GM19025 (cell line): Measurements from ENCODE around the gene MRPL3.
"Not testable (repeated sequence)": the region's sequence is repeated elsewhere in the genome, so short reads cannot be mapped to it uniquely, and the experiment has no call there.

Source experiments
- ATAC-seq: cut with Tn5 transposase; IDR thresholded peaks from one replicate; pipeline ENCODE4 v1.9.1; 2021; ENCODE audit warnings: mild to moderate bottlenecking, low read depth, moderate library complexity; ENCODE audit not compliant: unreplicated experiment

The MRPL3 gene

DNA sequence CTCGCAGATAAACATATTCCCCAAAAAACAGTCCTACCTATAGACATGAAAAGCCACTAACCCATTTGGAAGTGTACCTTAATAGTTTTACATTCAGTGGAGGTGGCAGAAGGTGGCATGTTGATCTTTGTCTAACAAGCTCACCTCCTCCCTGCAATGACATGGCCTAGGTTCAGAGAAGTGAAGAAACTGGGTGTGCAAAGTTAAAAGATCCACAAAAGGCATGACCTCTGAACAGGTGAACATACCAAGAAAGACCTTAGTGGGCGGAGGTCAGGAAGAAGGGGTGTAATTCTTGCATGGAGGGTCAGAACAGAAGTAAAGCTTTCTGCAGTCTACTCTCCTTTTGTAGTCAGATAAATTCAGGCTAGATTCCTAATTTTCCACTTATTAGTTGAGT is 822 bp downstream of the MRPL3 start:
- no peak for ATAC-seq

DNA sequence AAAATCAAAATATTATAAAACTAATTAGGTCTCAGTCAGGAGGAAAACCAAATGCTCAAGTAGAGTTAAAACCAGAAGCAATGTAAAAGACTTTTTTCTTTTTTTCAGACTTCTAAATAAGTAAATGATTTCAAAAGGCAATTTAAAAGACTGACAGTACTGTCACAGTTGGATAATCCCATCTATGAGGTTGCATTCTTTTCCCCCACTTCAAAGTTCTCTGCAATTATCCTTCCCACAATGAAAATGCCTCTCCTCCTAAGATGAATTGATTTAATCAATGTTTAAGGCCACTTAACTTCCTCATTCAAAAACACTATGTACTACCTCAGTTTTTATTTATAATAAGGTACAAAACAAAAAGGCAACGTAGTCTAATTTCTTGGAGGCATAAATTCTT is 8.1 kb downstream of the MRPL3 start:
- no peak for ATAC-seq

DNA sequence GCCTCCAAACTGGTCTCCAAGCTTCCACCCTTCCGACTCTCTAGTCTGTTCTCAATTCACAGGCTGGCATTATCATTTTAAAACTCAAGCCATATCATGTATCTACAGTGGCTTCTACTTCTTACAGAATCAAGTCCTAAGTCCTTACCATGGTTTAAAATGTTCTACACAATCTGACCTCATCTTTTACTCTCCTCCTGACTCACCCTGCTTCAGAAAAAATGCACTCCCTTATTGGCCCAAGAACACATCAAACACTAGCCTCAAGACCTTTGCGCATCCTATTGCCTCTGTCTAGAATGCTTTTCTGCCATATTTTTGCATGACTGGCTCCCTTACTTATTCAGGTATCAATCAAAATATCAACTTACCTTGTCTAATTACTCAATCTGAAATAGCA is 11.0 kb downstream of the MRPL3 start:
- no peak for ATAC-seq

- no peak for ATAC-seq
These were observed 11.7 kb downstream of the MRPL3 start for GRCh38 chr3:131491084-131491483.

DNA sequence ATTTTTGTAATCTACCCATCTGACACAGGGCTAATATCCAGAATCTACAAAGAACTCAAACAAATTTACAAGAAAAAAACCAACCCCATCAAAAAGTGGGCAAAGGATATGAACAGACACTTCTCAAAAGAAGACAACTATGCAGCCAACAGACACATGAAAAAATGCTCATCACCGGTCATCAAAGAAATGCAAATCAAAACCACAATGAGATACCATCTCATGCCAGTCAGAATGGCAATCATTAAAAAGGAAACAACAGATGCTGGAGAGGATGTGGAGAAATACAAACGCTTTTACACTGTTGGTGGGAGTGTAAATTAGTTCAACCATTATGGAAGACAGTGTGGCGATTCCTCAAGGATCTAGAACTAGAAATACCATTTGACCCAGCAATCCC is 16.2 kb downstream of the MRPL3 start:
- not testable (repeated sequence) for ATAC-seq

- ATAC-seq = no peak
These were observed 17.7 kb downstream of the MRPL3 start for GRCh38 chr3:131485119-131485518.

- no peak for ATAC-seq
These were observed 18.2 kb downstream of the MRPL3 start for GRCh38 chr3:131484496-131485111.

- no peak for ATAC-seq
These were observed 22.7 kb downstream of the MRPL3 start for GRCh38 chr3:131480116-131480515.

GRCh38 chr3:131477813-131478212 is 25.0 kb downstream of the MRPL3 start:
- no peak for ATAC-seq

DNA sequence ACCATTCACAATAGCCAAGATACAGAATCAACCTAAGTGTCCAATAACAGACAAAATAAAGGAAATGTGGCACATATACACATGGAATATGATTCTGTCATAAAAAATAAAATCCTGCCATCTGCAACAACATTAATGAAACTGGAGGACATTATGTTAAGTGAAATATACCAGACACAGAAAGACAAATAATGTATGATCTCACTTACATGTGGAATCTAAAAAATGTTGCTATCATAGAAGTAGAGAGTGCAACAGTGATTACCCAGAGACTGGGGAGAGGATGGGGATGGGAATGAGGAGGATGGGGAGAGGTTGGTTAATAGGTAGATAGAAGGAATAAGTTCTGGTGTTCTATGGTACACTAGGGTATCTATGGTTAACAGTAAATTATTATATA is 28.7 kb downstream of the MRPL3 start:
- ATAC-seq = no peak

- no peak for ATAC-seq
These were observed 32.4 kb downstream of the MRPL3 start for GRCh38 chr3:131470377-131470776.

- ATAC-seq = no peak
These were observed 44.1 kb downstream of the MRPL3 start for GRCh38 chr3:131458653-131459052.

DNA sequence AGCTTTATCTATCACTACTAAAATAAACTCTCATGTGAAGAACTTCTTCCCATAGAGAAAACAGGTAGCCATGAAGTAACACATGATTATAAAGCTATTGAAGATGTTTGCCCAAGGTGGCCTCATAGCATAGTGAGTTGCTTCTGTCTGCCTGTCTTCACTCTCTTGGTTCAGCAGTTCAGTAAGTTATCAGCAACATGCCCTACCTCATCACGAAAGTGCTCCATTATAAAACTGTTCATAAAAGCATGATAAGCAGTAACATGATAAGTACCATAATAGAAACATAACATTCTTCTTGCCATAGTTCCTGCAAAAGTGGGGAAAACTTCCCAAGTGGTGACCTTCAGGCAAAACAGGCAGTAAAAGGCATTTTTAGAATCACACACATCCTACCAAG is 45.6 kb downstream of the MRPL3 start:
- no peak for ATAC-seq

- ATAC-seq = no peak
These were observed 48.3 kb downstream of the MRPL3 start for GRCh38 chr3:131454501-131454900.

DNA sequence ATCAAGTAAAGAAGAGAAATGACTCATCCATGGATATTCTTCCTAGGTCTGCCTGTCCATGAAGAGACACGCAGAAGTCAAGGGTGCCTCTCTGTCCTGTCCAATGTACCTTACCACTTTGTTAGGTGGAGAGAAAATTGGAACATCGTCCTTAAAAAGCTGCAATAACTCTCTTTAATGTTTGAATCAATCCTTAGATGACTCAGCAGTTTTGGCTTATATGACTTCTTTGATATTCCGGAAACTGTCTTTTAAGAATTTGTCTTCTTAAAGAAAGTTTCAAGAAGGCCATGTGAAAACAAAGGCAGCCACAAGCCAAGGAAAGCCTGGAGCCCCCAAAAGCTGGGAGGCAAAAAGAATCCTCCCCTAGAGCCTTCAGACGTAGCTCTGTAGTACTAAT is 49.2 kb downstream of the MRPL3 start:
- no peak for ATAC-seq

- ATAC-seq = no peak
These were observed 55.4 kb downstream of the MRPL3 start for GRCh38 chr3:131447349-131447748.

GRCh38 chr3:131444180-131444579 is 58.6 kb downstream of the MRPL3 start:
- no peak for ATAC-seq

DNA sequence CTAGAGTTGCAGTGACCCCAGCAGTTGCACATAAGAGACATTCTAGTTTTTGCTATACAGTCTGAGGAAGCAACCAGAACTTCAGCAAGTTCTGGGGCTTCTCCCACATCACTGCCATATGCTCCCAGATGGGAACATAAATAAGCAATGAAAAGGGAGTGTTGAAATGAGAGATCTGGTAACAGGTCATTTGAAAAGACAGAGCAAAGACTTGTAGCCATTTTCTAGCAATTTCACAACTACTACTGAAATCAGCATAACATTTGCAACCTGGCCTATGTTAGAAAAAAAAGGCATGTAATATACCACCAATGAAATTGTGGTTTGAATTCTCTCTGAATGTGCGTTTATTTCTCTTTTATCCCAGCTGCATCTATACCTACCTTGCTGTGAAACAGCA is 63.7 kb downstream of the MRPL3 start:
- ATAC-seq = no peak

DNA sequence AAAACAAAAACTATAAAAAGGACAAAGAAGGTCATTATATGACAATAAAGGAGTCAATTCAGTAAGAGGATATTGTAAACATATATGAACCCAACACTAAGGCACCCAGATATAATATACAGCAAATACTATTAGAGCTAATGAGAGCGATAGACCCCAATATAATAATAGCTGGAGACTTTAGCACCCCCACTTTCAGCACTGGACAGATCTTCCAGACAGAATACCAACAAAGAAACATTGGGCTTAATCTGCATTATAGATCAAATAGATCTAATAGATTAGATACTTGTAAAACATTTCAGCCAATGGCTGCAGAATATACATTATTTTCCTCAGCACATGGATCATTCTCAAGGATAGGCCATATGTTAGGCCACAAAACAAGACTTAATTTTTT is 67.8 kb downstream of the MRPL3 start:
- no peak for ATAC-seq

- no peak for ATAC-seq
These were observed 70.3 kb downstream of the MRPL3 start for GRCh38 chr3:131432441-131432840.

GRCh38 chr3:131431754-131432153 is 71.0 kb downstream of the MRPL3 start:
- ATAC-seq = no peak

GRCh38 chr3:131427226-131427625 is 75.5 kb downstream of the MRPL3 start:
- no peak for ATAC-seq

DNA sequence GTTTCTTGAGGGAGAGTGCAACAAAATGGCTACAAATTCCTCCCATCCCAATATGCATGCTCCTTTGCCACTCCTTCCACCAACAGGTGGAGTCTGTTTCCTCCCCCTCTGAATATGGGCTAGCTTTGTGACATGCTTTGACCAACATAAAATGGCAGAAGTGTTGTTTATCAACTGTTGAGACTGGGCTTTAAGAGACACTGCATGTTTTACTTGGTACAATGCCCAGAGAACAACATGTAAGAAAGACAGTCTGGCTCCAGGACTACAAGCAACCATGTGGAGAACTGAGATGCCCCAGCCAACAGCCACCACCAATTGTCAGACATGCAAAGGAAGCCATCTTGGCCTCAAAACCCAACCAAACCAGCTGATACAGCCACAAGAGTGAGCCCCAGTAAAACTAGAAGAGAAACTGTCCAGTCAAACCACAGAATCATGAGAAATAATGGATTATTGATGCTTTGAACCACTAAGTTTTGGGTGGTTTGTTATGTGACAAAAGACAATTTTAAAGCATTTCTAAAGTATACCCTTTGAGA is 80.7 kb downstream of the MRPL3 start:
- no peak for ATAC-seq
